ENCODE results near the gene KLF9.

DNA sequence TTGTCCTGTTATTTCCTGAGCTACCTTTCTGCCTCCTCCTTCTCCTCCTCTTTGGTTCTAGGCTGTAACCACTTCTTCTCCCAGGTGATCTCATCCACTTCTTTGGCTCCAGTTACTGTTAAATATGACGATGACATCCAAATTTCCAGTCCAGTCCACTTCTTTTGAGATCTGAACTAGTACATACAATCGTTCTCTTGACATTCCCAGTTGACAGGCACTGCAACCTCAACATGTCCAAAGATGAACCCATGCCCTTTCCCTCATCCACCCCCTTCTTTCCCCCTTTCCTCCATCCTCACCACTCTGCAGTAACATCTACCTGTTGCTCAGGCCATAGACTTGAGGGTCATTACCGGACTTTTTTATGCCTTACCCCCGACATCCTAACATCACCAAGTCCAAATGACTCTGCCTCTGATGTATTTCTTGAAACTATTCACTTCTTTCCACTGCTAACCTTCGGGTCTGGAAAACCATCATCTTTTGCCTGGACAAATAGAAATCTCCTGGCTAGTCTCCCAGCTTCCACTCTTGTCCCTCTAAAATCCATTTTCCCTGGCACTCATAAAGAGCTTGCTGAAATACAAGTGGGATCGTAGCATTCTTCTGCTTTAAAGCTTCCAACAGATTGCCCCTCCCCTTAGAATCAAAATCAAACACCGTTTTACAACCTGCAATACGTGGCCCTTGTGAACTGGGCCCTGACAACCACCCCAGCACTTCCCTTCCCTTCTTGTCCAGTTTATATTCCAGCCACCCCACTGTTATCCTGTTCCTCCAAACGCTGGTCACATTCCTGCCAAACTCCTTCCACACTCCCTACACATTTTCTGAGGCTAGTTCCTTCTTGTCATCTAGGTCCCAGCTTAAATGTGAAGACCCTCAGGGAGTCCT is 31.5 kb downstream of the KLF9 start:
- TF ChIP-seq CTCF (conservative IDR thresholded peaks at IDR 0.05), result no peak
- no peak for TF ChIP-seq ZFX (IDR thresholded peaks at IDR 0.05)
